HepG2 (cell line): ENCODE measurements around the gene KRABD2.

Source experiments
- ASH2L ChIP-seq: fragments of 300-600, 200-600 bp; sonication (generic); IDR thresholded peaks from 2 replicates; pipeline ENCODE4 v1.7.0; 2017; ENCODE audit warnings: low read depth, mild to moderate bottlenecking, moderate library complexity, mixed read lengths, low read length; ENCODE audit not compliant: insufficient read length
- EP300 ChIP-seq, 3 experiments: sonication (generic) in 1 of 3; formaldehyde crosslinking in 1 of 3; IDR thresholded peaks; 2 replicates each; pipeline versions ENCODE4 v1.5.1 to v1.6.1; 2011 to 2020; ENCODE audit warnings: low read depth in 2 of 3, low read length in 2 of 3, borderline replicate concordance in 1 of 3, improper control_type of control experiment in 1 of 3, mild to moderate bottlenecking in 1 of 3, missing genetic modification reagents in 1 of 3, moderate library complexity in 1 of 3
- IRF2 ChIP-seq: IDR thresholded peaks from 2 replicates; pipeline ENCODE4 v1.6.1; 2018; ENCODE audit warnings: missing genetic modification reagents, missing compliant biosample characterization
- MEF2D ChIP-seq: sonication (generic); formaldehyde crosslinking; IDR thresholded peaks from 2 replicates; pipeline ENCODE4 v1.5.1; 2020; ENCODE audit warnings: mild to moderate bottlenecking, missing genetic modification reagents
- MTA1 ChIP-seq: sonication (generic); formaldehyde crosslinking; IDR thresholded peaks from 2 replicates; pipeline ENCODE4 v1.4.0; 2020; ENCODE audit warnings: missing genetic modification reagents, mild to moderate bottlenecking, borderline replicate concordance
- MYC ChIP-seq: sonication (generic); formaldehyde crosslinking; IDR thresholded peaks from 2 replicates; pipeline ENCODE4 v1.9.0; 2021; ENCODE audit warnings: missing genetic modification reagents, borderline replicate concordance
- NFKB2 ChIP-seq: sonication (generic); formaldehyde crosslinking; IDR thresholded peaks from 2 replicates; pipeline ENCODE4 v1.4.0; 2020; ENCODE audit warnings: missing genetic modification reagents, borderline replicate concordance
- NFRKB ChIP-seq: fragments of 450-650 bp; IDR thresholded peaks from 2 replicates; pipeline ENCODE4 v1.6.1; 2017
- NR3C1 ChIP-seq: sonication (generic); formaldehyde crosslinking; IDR thresholded peaks from 2 replicates; pipeline ENCODE4 v1.4.0; 2020; ENCODE audit warnings: missing genetic modification reagents
- PTBP1 ChIP-seq: fragments of 200-400 bp; formaldehyde crosslinking; IDR thresholded peaks from 2 replicates; pipeline ENCODE4 v1.6.1; 2018; ENCODE audit warnings: low read length, low read depth; ENCODE audit not compliant: poor library complexity, severe bottlenecking
- SIN3A ChIP-seq: IDR thresholded peaks from 2 replicates; pipeline ENCODE4 v1.6.1; 2011; ENCODE audit warnings: low read depth, mild to moderate bottlenecking, control low read depth, low read length, borderline replicate concordance
- SMYD3 ChIP-seq: sonication (generic); formaldehyde crosslinking; IDR thresholded peaks from 2 replicates; pipeline ENCODE4 v1.8.1; 2023; ENCODE audit warnings: mild to moderate bottlenecking, missing genetic modification reagents
- SYNCRIP ChIP-seq: fragments of 200-400 bp; formaldehyde crosslinking; IDR thresholded peaks from 2 replicates; pipeline ENCODE4 v1.6.1; 2018; ENCODE audit warnings: mild to moderate bottlenecking, low read depth, low read length; ENCODE audit not compliant: insufficient read depth
- TAF1 ChIP-seq: sonication (generic); formaldehyde crosslinking; IDR thresholded peaks from 2 replicates; pipeline ENCODE4 v1.4.0; 2020; ENCODE audit warnings: missing genetic modification reagents
- TP53 ChIP-seq: sonication (generic); formaldehyde crosslinking; conservative IDR thresholded peaks from 2 replicates; pipeline ENCODE4 v1.4.0; 2020; ENCODE audit warnings: missing genetic modification reagents
- YEATS4 ChIP-seq: sonication (generic); formaldehyde crosslinking; IDR thresholded peaks from 2 replicates; pipeline ENCODE4 v1.4.0; 2020; ENCODE audit warnings: missing genetic modification reagents, borderline replicate concordance
- ZC3H13 ChIP-seq: sonication (generic); formaldehyde crosslinking; IDR thresholded peaks from 2 replicates; pipeline ENCODE4 v1.8.1; 2023; ENCODE audit warnings: mild to moderate bottlenecking, missing genetic modification reagents, moderate library complexity
- ZFP62 ChIP-seq: sonication (generic); formaldehyde crosslinking; IDR thresholded peaks from 2 replicates; pipeline ENCODE4 v1.4.0; 2020; ENCODE audit warnings: missing genetic modification reagents
- ZFP82 ChIP-seq: sonication (generic); formaldehyde crosslinking; IDR thresholded peaks from 2 replicates; pipeline ENCODE4 v1.5.1; 2020; ENCODE audit warnings: mild to moderate bottlenecking, missing genetic modification reagents, borderline replicate concordance
- ZNF274 ChIP-seq: sonication (generic); formaldehyde crosslinking; IDR thresholded peaks from 2 replicates; pipeline ENCODE4 v1.5.1; 2020; ENCODE audit warnings: mild to moderate bottlenecking, missing genetic modification reagents
- ZNF33A ChIP-seq: sonication (generic); formaldehyde crosslinking; IDR thresholded peaks from 2 replicates; pipeline ENCODE4 v1.5.1; 2020; ENCODE audit warnings: missing genetic modification reagents, mild to moderate bottlenecking, moderate library complexity, borderline replicate concordance
- ZNF816 ChIP-seq: sonication (generic); formaldehyde crosslinking; IDR thresholded peaks from 2 replicates; pipeline ENCODE4 v1.8.0; 2022; ENCODE audit warnings: missing genetic modification reagents, mild to moderate bottlenecking, borderline replicate concordance
- ZSCAN22 ChIP-seq: sonication (generic); formaldehyde crosslinking; IDR thresholded peaks from 2 replicates; pipeline ENCODE4 v1.4.0; 2020; ENCODE audit warnings: mild to moderate bottlenecking, missing genetic modification reagents
- ZSCAN29 ChIP-seq: sonication (generic); formaldehyde crosslinking; conservative IDR thresholded peaks from 2 replicates; pipeline ENCODE4 v1.4.0; 2020; ENCODE audit warnings: mild to moderate bottlenecking, missing genetic modification reagents
- TF ChIP-seq, protein P1 (sequence below): sonication (generic); formaldehyde crosslinking; IDR thresholded peaks from 2 replicates; pipeline ENCODE4 v1.4.0; 2020; ENCODE audit warnings: mild to moderate bottlenecking, missing genetic modification reagents
- TF ChIP-seq, protein P2 (sequence below): sonication (generic); formaldehyde crosslinking; IDR thresholded peaks from 2 replicates; pipeline ENCODE4 v1.9.0; 2021; ENCODE audit warnings: missing genetic modification reagents, borderline replicate concordance
- TF ChIP-seq, protein P3 (sequence below): sonication (generic); formaldehyde crosslinking; IDR thresholded peaks from 2 replicates; pipeline ENCODE4 v1.5.0; 2020; ENCODE audit warnings: mild to moderate bottlenecking, missing genetic modification reagents
- TF ChIP-seq, protein P4 (sequence below): sonication (generic); formaldehyde crosslinking; IDR thresholded peaks from 2 replicates; pipeline ENCODE4 v1.5.0; 2020; ENCODE audit warnings: missing genetic modification reagents

KRABD2 gene

DNA sequence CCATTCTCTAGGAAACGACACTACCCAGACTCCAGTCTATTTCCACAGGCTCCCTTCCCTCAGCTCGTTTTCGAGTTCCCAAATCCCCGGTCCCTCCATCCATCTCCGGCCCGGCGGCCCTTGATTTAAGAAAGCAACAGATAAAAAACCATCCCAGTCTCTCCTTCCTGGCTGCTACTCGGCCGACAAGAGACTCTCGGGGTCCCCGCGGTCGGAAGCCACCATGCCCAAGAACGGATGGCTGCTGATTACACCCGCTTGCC lies 6.3 kb upstream of the KRABD2 start (continued):
- TF ChIP-seq EP300 (IDR thresholded peaks at IDR 0.05; ENCODE audit: low read depth in 2 of 2, low read length in 2 of 2), result no peak
- TF ChIP-seq EP300 (CRISPR knock-in tag; IDR thresholded peaks at IDR 0.05; ENCODE audit: borderline replicate concordance), result no peak
- TF ChIP-seq SYNCRIP, result no peak
- TF ChIP-seq, protein P1, sequence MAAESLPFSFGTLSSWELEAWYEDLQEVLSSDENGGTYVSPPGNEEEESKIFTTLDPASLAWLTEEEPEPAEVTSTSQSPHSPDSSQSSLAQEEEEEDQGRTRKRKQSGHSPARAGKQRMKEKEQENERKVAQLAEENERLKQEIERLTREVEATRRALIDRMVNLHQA (CRISPR knock-in tag), result no peak
- TF ChIP-seq NFRKB, result peak; percentile 47; the same call in 1 of the 2 replicates
- TF ChIP-seq NFKB2 (CRISPR knock-in tag), result peak; percentile 67; the same call in 1 of the 2 replicates
- TF ChIP-seq, protein P2, sequence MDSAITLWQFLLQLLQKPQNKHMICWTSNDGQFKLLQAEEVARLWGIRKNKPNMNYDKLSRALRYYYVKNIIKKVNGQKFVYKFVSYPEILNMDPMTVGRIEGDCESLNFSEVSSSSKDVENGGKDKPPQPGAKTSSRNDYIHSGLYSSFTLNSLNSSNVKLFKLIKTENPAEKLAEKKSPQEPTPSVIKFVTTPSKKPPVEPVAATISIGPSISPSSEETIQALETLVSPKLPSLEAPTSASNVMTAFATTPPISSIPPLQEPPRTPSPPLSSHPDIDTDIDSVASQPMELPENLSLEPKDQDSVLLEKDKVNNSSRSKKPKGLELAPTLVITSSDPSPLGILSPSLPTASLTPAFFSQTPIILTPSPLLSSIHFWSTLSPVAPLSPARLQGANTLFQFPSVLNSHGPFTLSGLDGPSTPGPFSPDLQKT (CRISPR knock-in tag), result peak; percentile 81; the same call in 1 of the 2 replicates
- no peak for TF ChIP-seq ZSCAN22
- no peak for TF ChIP-seq ZSCAN29 (CRISPR knock-in tag)
- TF ChIP-seq SIN3A, result no peak
- no peak for TF ChIP-seq NR3C1
- 0 out of 2 replicates have a peak, but pooled peaks have one; percentile 33 for TF ChIP-seq SMYD3 (CRISPR knock-in tag)
- no peak for TF ChIP-seq ZNF33A
- TF ChIP-seq YEATS4 (CRISPR knock-in tag), result 0 out of 2 replicates have a peak, but pooled peaks have one; percentile 96
- TF ChIP-seq, protein P3, sequence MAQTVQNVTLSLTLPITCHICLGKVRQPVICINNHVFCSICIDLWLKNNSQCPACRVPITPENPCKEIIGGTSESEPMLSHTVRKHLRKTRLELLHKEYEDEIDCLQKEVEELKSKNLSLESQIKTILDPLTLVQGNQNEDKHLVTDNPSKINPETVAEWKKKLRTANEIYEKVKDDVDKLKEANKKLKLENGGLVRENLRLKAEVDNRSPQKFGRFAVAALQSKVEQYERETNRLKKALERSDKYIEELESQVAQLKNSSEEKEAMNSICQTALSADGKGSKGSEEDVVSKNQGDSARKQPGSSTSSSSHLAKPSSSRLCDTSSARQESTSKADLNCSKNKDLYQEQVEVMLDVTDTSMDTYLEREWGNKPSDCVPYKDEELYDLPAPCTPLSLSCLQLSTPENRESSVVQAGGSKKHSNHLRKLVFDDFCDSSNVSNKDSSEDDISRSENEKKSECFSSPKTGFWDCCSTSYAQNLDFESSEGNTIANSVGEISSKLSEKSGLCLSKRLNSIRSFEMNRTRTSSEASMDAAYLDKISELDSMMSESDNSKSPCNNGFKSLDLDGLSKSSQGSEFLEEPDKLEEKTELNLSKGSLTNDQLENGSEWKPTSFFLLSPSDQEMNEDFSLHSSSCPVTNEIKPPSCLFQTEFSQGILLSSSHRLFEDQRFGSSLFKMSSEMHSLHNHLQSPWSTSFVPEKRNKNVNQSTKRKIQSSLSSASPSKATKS (CRISPR knock-in tag), result no peak
- TF ChIP-seq, protein P4, sequence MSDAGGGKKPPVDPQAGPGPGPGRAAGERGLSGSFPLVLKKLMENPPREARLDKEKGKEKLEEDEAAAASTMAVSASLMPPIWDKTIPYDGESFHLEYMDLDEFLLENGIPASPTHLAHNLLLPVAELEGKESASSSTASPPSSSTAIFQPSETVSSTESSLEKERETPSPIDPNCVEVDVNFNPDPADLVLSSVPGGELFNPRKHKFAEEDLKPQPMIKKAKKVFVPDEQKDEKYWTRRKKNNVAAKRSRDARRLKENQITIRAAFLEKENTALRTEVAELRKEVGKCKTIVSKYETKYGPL, result 0 out of 2 replicates have a peak, but pooled peaks have one; percentile 15
- TF ChIP-seq ASH2L, result peak; percentile 79
- no peak for TF ChIP-seq ZFP62
- TF ChIP-seq IRF2 (CRISPR knock-in tag), result no peak
- TF ChIP-seq MTA1, result no peak
- peak; percentile 8; the same call in 1 of the 2 replicates for TF ChIP-seq ZFP82 (CRISPR knock-in tag)
- no peak for TF ChIP-seq ZC3H13 (CRISPR knock-in tag)
- TF ChIP-seq ZNF274 (CRISPR knock-in tag), result peak; percentile 57; the same call in 1 of the 2 replicates
- peak; percentile 96; the same call in 1 of the 2 replicates for TF ChIP-seq TAF1
- TF ChIP-seq TP53 (CRISPR knock-in tag), result no peak
- TF ChIP-seq ZNF816, result peak; percentile 83; the same call in 1 of the 2 replicates
- TF ChIP-seq PTBP1, result no peak
- peak; percentile 95; the same call in 1 of the 2 replicates for TF ChIP-seq MYC
- 0 out of 2 replicates have a peak, but pooled peaks have one; percentile 24 for TF ChIP-seq MEF2D (CRISPR knock-in tag)
